Cerebellar cortex (tissue), 1 donor: ENCODE results near the gene BAG2.

ENCODE experiments used
- DNase-seq: peaks from one replicate; pipeline ENCODE4 v3.0.0-alpha.2; 2015; ENCODE audit warnings: low spot score

The BAG2 gene

GRCh38 chr6:57174511-57174907 is 2.4 kb downstream of the BAG2 start:
- DNase-seq, result no peak

- DNase-seq, result no peak
These were observed 5.6 kb downstream of the BAG2 start for GRCh38 chr6:57177545-57178265.

GRCh38 chr6:57180596-57180995 is 8.5 kb downstream of the BAG2 start:
- no peak for DNase-seq

- peak; percentile 22 for DNase-seq
These were observed 9.9 kb downstream of the BAG2 start for GRCh38 chr6:57182017-57182432.

DNA sequence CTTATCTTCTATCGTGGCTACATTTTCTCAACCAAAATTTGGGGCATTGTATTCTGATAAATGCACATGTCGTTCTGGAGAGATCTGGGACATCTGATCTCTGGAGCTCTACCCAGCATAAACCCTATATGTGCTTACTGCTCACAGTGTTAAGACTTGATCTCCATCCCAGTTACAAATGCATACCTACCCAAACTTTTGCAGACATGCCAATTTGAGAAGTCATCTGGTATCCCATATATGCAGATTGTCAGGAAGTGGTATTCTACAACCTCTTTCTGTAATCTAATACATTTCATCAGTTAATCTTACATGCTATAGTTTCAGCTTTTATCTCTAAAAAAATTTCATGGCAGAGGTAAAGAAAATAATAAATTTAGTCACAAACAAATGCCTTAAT is 11.2 kb downstream of the BAG2 start:
- no peak for DNase-seq

GRCh38 chr6:57190140-57190539 is 18.0 kb downstream of the BAG2 start:
- DNase-seq, result peak; percentile 34

- no peak for DNase-seq
These were observed 21.1 kb downstream of the BAG2 start for GRCh38 chr6:57193177-57193576.

GRCh38 chr6:57195457-57195856 is 23.3 kb downstream of the BAG2 start:
- no peak for DNase-seq

GRCh38 chr6:57198926-57199636 is 27.0 kb downstream of the BAG2 start:
- no peak for DNase-seq

- DNase-seq, result no peak
These were observed 29.6 kb downstream of the BAG2 start for GRCh38 chr6:57201718-57202117.

- DNase-seq, result no peak
These were observed 33.6 kb downstream of the BAG2 start for GRCh38 chr6:57205550-57206328.

- peak; percentile 29 for DNase-seq
These were observed 35.0 kb downstream of the BAG2 start for GRCh38 chr6:57207141-57207540.

- DNase-seq, result no peak
These were observed 35.7 kb downstream of the BAG2 start for GRCh38 chr6:57207872-57208271.

GRCh38 chr6:57209030-57209429 is 36.9 kb downstream of the BAG2 start:
- no peak for DNase-seq

DNA sequence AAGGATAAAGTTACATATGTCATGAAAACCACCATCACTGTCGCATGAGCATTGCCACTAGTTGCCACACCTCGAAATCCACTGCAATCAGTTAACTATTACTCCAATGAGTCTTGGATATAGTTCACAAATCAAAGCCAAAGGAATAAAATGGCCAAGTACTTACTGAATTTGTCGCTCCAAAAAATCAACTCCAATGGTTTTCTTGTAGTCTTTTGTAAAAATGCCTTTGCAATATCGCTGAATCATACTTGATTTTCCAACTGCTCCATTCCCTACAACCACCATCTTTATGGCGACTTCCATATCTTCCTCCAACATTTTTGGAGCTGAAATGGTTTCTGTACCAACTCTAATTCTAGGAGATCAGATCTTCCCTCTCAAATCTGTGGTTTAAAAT is 37.9 kb downstream of the BAG2 start:
- DNase-seq, result no peak

GRCh38 chr6:57215260-57215659 is 43.1 kb downstream of the BAG2 start:
- DNase-seq, result no peak

- no peak for DNase-seq
These were observed 44.3 kb downstream of the BAG2 start for GRCh38 chr6:57216235-57217101.

DNA sequence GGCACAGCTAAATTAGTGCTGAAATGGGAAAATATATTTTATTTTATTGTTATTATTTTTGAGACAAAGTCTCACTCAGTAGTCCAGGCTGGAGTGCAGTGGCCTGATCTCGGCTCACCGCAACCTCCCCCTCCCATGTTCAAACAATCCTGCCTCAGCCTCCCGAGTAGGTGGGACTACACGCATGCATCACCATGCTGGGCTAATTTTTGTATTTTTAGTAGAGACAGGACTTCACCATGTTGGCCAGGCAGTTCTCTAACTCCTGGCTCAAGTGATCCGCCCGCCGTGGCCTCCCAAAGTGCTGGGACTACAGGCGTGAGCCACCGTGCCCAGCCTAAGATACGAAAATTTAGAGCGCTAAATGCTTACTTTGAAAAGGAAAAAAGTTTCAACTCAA is 45.1 kb downstream of the BAG2 start:
- DNase-seq, result no peak

DNA sequence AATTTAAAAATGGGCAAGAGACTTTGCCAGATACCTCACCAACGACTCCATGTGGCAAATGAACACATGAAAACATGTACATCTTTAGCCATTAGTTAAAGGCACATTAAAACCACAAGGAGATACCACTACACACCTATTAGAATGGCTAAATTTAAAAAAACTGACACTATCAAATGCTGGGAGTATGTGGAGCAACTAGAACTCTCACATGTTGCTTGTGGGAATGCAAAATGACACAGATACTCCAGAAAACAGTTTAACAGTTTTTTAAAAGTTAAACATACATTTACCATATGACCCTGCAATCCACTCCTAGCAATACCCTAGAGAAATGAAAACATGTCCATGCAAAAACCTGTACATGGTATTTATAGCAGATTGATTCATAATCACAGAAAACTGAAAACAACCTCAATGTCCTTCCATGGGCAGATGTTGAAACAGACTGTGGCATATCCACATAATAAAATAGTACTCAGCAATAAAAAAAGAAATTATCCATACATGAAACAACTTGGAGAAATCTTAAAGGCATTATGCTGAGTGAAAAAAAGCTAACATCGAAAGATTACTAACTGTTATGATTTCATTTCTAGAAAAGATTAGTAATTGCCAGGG is 48.1 kb downstream of the BAG2 start:
- DNase-seq, result no peak

- peak; percentile 65 for DNase-seq
These were observed 49.2 kb downstream of the BAG2 start for GRCh38 chr6:57221191-57221935.
